ENCODE results near the gene MUC4.

- TF ChIP-seq POLR2AphosphoS5 (IDR thresholded peaks at IDR 0.05; ENCODE audit: low read depth, low read length) (no peak), CTCF (IDR thresholded peaks at IDR 0.05) (no peak), REST (IDR thresholded peaks at IDR 0.05; ENCODE audit: insufficient read depth in 1 of 2, low read depth in 2 of 2, low read length in 1 of 2) (no peak)
These were observed 11.5 kb downstream of the MUC4 start for GRCh38 chr3:195800240-195800639.
